Smooth muscle cell (in vitro differentiated cells): Measurements from ENCODE around the gene TPCN2. TPM values are rescaled to one million over a fixed set of nuclear protein-coding genes. Genes with fewer than 3 reads are reported as not detected.

Source experiments
- DNase-seq: peaks from one replicate; lab custom pipeline; 2025; ENCODE audit not compliant: unreplicated experiment; lab: John Stamatoyannopoulos, UW
- H2AFZ ChIP-seq: fragments of 200-600 bp; sonication (generic); 2 replicates; pipeline ENCODE4 v1.6.0; 2016; ENCODE audit warnings: antibody characterized with exemption, low read depth, mild to moderate bottlenecking
- H3F3A ChIP-seq: fragments of 200-600 bp; sonication (generic); 2 replicates; pipeline ENCODE4 v1.6.0; 2017; ENCODE audit warnings: antibody characterized with exemption, low read depth
- H3K27ac ChIP-seq: fragments of 200-600 bp; sonication (generic); 2 replicates; pipeline ENCODE4 v1.5.1; 2016; ENCODE audit warnings: low read depth, mild to moderate bottlenecking
- H3K27me3 ChIP-seq: fragments of 200-600 bp; sonication (generic); 2 replicates; pipeline ENCODE4 v1.6.1; 2016; ENCODE audit warnings: low read depth, mild to moderate bottlenecking
- H3K36me3 ChIP-seq: fragments of 200-600 bp; sonication (generic); 2 replicates; pipeline ENCODE4 v1.5.1; 2016; ENCODE audit warnings: low read depth
- H3K4me1 ChIP-seq: fragments of 200-600 bp; sonication (generic); 2 replicates; pipeline ENCODE4 v1.5.1; 2016; ENCODE audit warnings: low read depth
- H3K4me2 ChIP-seq: fragments of 200-600 bp; sonication (generic); 2 replicates; pipeline ENCODE4 v1.6.0; 2016; ENCODE audit warnings: mild to moderate bottlenecking
- H3K4me3 ChIP-seq: fragments of 200-600 bp; sonication (generic); 2 replicates; pipeline ENCODE4 v1.5.1; 2016; ENCODE audit warnings: mild to moderate bottlenecking
- H3K79me2 ChIP-seq: fragments of 200-600 bp; sonication (generic); 2 replicates; pipeline ENCODE4 v1.6.0; 2016; ENCODE audit warnings: low read depth, mild to moderate bottlenecking
- H3K9ac ChIP-seq: fragments of 200-600 bp; sonication (generic); 2 replicates; pipeline ENCODE4 v1.6.0; 2016; ENCODE audit warnings: low read depth
- H3K9me3 ChIP-seq: fragments of 200-600 bp; sonication (generic); replicated peaks from 2 replicates; pipeline ENCODE4 v1.5.1; 2016; ENCODE audit warnings: low read depth
- H4K20me1 ChIP-seq: fragments of 200-600 bp; sonication (generic); 2 replicates; pipeline ENCODE4 v1.6.0; 2016; ENCODE audit warnings: low read depth
- CTCF ChIP-seq: fragments of 200-600 bp; sonication (generic); IDR thresholded peaks from 2 replicates; pipeline ENCODE4 v1.5.1; 2017; ENCODE audit warnings: borderline replicate concordance, mild to moderate bottlenecking, antibody characterized with exemption; ENCODE audit not compliant: insufficient read depth, poor library complexity, severe bottlenecking
- WGBS: methylation state at CpG from one replicate; pipeline ENCODE4 v1.1.7; 2016; ENCODE audit warnings: low lambda C conversion rate; 5-methylcytosine and 5-hydroxymethylcytosine counted together
- polyA plus RNA-seq: library from polyadenylated mRNA; unstranded; fragments of >200 nt; fragmentation: Nextera tagmentation; extraction: Ambion mirVana; gene quantifications from 2 replicates; pipeline ENCODE4 v1.2.1, GENCODE V29; 2016
- total RNA-seq: library from RNA; depleted of rRNA; stranded (reverse); fragments of >200 nt; gene quantifications from 2 replicates; pipeline ENCODE4 v1.2.3, GENCODE V29; 2014

The TPCN2 gene
- total and polyA plus RNA-seq, 2 experiments from 2014 or later, result 7.4 to 10.5 TPM

GRCh38 chr11:69004411-69005182 is 44.1 kb upstream of the TPCN2 start:
- no peaks in the 10 kb centered on the region for H3K9me3 ChIP-seq
- peaks cover 19% of the 10 kb centered on the region for H3F3A ChIP-seq
- peaks cover 8% of the 10 kb centered on the region for H3K4me1 ChIP-seq
- H3K27ac ChIP-seq, result no peak overlapping the region
- H3K36me3 ChIP-seq, result no peaks in the 10 kb centered on the region
- no peak overlapping the region for H2AFZ ChIP-seq
- no peaks in the 10 kb centered on the region for H3K27me3 ChIP-seq
- no peak overlapping the region for H3K4me2 ChIP-seq
- no peak for DNase-seq
- no peak for TF ChIP-seq CTCF
- H3K79me2 ChIP-seq, result no peaks in the 10 kb centered on the region
- no peak overlapping the region for H3K4me3 ChIP-seq
- no peak overlapping the region for H3K9ac ChIP-seq
- WGBS, result 82% methylated on average over 13 of the region's 13 CpGs
- no peaks in the 10 kb centered on the region for H4K20me1 ChIP-seq

GRCh38 chr11:69005183-69005630 is 43.5 kb upstream of the TPCN2 start:
- peaks cover 19% of the 10 kb centered on the region for H3F3A ChIP-seq
- peaks cover 10% of the 10 kb centered on the region for H3K4me1 ChIP-seq
- H3K79me2 ChIP-seq, result no peaks in the 10 kb centered on the region
- WGBS, result 97% methylated on average over 27 of the region's 27 CpGs
- no peaks in the 10 kb centered on the region for H3K36me3 ChIP-seq
- DNase-seq, result no peak
- H2AFZ ChIP-seq, result no peak overlapping the region
- no peaks in the 10 kb centered on the region for H3K9me3 ChIP-seq
- H3K9ac ChIP-seq, result no peak overlapping the region
- TF ChIP-seq CTCF, result no peak
- H3K4me3 ChIP-seq, result no peak overlapping the region
- no peak overlapping the region for H3K27ac ChIP-seq
- H3K4me2 ChIP-seq, result no peak overlapping the region
- H4K20me1 ChIP-seq, result no peaks in the 10 kb centered on the region
- no peaks in the 10 kb centered on the region for H3K27me3 ChIP-seq

GRCh38 chr11:69005631-69006368 is 42.9 kb upstream of the TPCN2 start:
- H3F3A ChIP-seq, result peaks cover 14% of the 10 kb centered on the region
- H3K4me1 ChIP-seq, result peaks cover 16% of the 10 kb centered on the region
- no peaks in the 10 kb centered on the region for H3K9me3 ChIP-seq
- no peaks in the 10 kb centered on the region for H3K36me3 ChIP-seq
- TF ChIP-seq CTCF, result no peak
- DNase-seq, result no peak
- no peak overlapping the region for H3K27ac ChIP-seq
- no peak overlapping the region for H2AFZ ChIP-seq
- WGBS, result 98% methylated on average over 41 of the region's 48 CpGs
- H3K27me3 ChIP-seq, result no peaks in the 10 kb centered on the region
- no peaks in the 10 kb centered on the region for H3K79me2 ChIP-seq
- H3K4me3 ChIP-seq, result no peak overlapping the region
- no peak overlapping the region for H3K4me2 ChIP-seq
- no peak overlapping the region for H3K9ac ChIP-seq
- no peaks in the 10 kb centered on the region for H4K20me1 ChIP-seq
